Ovary (tissue), 9 donors: ENCODE measurements around the gene OSBPL8. TPM values are rescaled to one million over a fixed set of nuclear protein-coding genes. Genes with fewer than 3 reads are reported as not detected.

Experiments
- DNase-seq, 5 donors: peaks; one replicate each; pipeline ENCODE4 v3.0.0-alpha.2; 2019 to 2020
- H3K27ac ChIP-seq, 2 donors: fragments of 200-600 bp; one replicate each; pipeline versions ENCODE4 v1.5.1 to v1.8.0; 2019 to 2022
- H3K27me3 ChIP-seq: fragments of 200-600 bp; one replicate; pipeline ENCODE4 v1.8.0; 2022
- H3K36me3 ChIP-seq: fragments of 200-600 bp; sonication (generic); one replicate; pipeline ENCODE4 v1.5.1; 2019
- H3K4me1 ChIP-seq: one replicate; pipeline ENCODE4 v1.8.1; 2013; ENCODE audit warnings: mild to moderate bottlenecking, moderate library complexity; ENCODE audit not compliant: insufficient read depth
- H3K4me3 ChIP-seq: fragments of 200-600 bp; sonication (generic); one replicate; pipeline ENCODE4 v1.5.1; 2017
- H3K9me3 ChIP-seq, 2 donors: fragments of 200-600 bp in 1 of 2; sonication (generic) in 1 of 2; one replicate each; pipeline versions ENCODE4 v1.5.1 to v1.8.1; 2013 to 2019; ENCODE audit warnings: mild to moderate bottlenecking in 1 of 2, moderate library complexity in 1 of 2
- CTCF ChIP-seq, 3 donors: fragments of 450-650 bp in 2 of 3; fragments of 200-600 bp in 1 of 3; IDR thresholded peaks; one replicate each; pipeline versions ENCODE4 v1.5.1 to v1.8.0; 2016 to 2022; ENCODE audit warnings: antibody characterized with exemption in 3 of 3, mild to moderate bottlenecking in 1 of 3
- EP300 ChIP-seq: sonication (generic); formaldehyde crosslinking; IDR thresholded peaks from one replicate; pipeline ENCODE4 v1.6.1; 2017; ENCODE audit warnings: antibody characterized with exemption
- POLR2A ChIP-seq: fragments of 450-650 bp; IDR thresholded peaks from one replicate; pipeline ENCODE4 v1.6.1; 2017; ENCODE audit warnings: antibody characterized with exemption, mild to moderate bottlenecking, moderate library complexity
- WGBS, 3 donors: extraction: QIAGEN DNeasy Blood & Tissue Kit in 1 of 3; methylation state at CpG; one replicate each; pipeline versions ENCODE4 v1.1.5 to v1.1.7; 2013 to 2017; 5-methylcytosine and 5-hydroxymethylcytosine counted together
- intact Hi-C, 4 donors: fragments of 100-400 bp; cut with DNase I; formaldehyde crosslinking; loops; one replicate each; pipeline versions ENCODE4 v1.11.0 to v1.15.1; 2022 to 2023
- polyA plus RNA-seq, 2 donors: library from polyadenylated mRNA; stranded (reverse); fragments of 200-250 nt in 1 of 2; fragments of 350-450 nt in 1 of 2; fragmentation: Illumina TruSeq in 1 of 2; extraction: RNeasy Lipid Tissue Mini Kit (QIAGEN cat#74804) in 1 of 2; gene quantifications; one replicate each; pipeline ENCODE4 v1.2.3, GENCODE V29; 2013 to 2014
- total RNA-seq, 7 donors: library from RNA; depleted of rRNA in 2 of 7; stranded (reverse); fragments of >200 nt in 2 of 7; fragmentation: NEBNext Ultra II Directional in 3 of 7; extraction: Animal tissue kit (Norgen Biotek cat#: 25700) in 3 of 7; gene quantifications; one replicate each; pipeline versions ENCODE4 v1.1.0 to v1.2.4, GENCODE V29; 2016 to 2023
- donor health status: DM: no; HTN: no; CAD: no; lungs with moderate emphysema.
- donor health status: DM: no; HTN: no; CAD: no.
- donor health status: Bipolar disorder and iron deficiency.
- donor health status: DM: yes; HTN: yes; CAD: no.
- donor health status: DM: no; HTN: no; CAD: no.
- donor health status: DM: yes; HTN: yes; CAD: no.

The OSBPL8 gene
- total and polyA plus RNA-seq, 9 donors: 12.5 to 63.0 (median 56.9) TPM

- TF ChIP-seq POLR2A (no peak), EP300 (no peak), CTCF (IDR thresholded peaks at IDR 0.05) (no peak)
- WGBS, 3 donors: 80 to 93% (median 93%) methylated on average over 6 of the region's 6 CpGs
- Histone ChIP-seq H3K9me3 (no peaks in the 10 kb centered on the region), H3K4me1 (no peaks in the 10 kb centered on the region), H3K36me3 (no peaks in the 10 kb centered on the region), H3K27ac (no peak overlapping the region), H3K4me3 (no peak overlapping the region), H3K27me3 (no peaks in the 10 kb centered on the region)
- intact Hi-C loops: no loop called here
- no peak for DNase-seq
These were observed 51.2 kb downstream of the OSBPL8 start for GRCh38 chr12:76508128-76508980.

- intact Hi-C loops: no loop called here
- 21 to 63% (median 33%) methylated on average over 3 of the region's 3 CpGs for WGBS, 3 donors
- no peak for DNase-seq
These were observed 53.4 kb downstream of the OSBPL8 start for GRCh38 chr12:76506149-76506548.

GRCh38 chr12:76505050-76505449 lies 54.5 kb downstream of the OSBPL8 start:
- Histone ChIP-seq H3K27me3 (no peaks in the 10 kb centered on the region), H3K4me3 (no peak overlapping the region), H3K9me3 (no peaks in the 10 kb centered on the region), H3K4me1 (no peaks in the 10 kb centered on the region), H3K36me3 (no peaks in the 10 kb centered on the region), H3K27ac (no peak overlapping the region)
- intact Hi-C loops: no loop called here
- TF ChIP-seq EP300: no peak
- no peak for TF ChIP-seq CTCF (IDR thresholded peaks at IDR 0.05)
- TF ChIP-seq POLR2A: no peak
- WGBS, 3 donors: 97 to 99% (median 97%) methylated on average over 2 of the region's 2 CpGs
- no peak for DNase-seq

More at GRCh38 chr12:76506149-76506548, 53.4 kb downstream of the OSBPL8 start:
- H3K27me3 ChIP-seq: no peaks in the 10 kb centered on the region
- H3K36me3 ChIP-seq: no peaks in the 10 kb centered on the region
- no peak overlapping the region for H3K27ac ChIP-seq
- TF ChIP-seq POLR2A: no peak
- TF ChIP-seq EP300: no peak
- TF ChIP-seq CTCF (IDR thresholded peaks at IDR 0.05): no peak
- no peaks in the 10 kb centered on the region for H3K4me1 ChIP-seq
- H3K9me3 ChIP-seq: no peaks in the 10 kb centered on the region
- H3K4me3 ChIP-seq: no peak overlapping the region

GRCh38 chr12:76504606-76505005 lies 55.0 kb downstream of the OSBPL8 start:
- TF ChIP-seq CTCF (IDR thresholded peaks at IDR 0.05) (no peak), EP300 (no peak), POLR2A (no peak)
- 96 to 97% (median 97%) methylated on average over 2 of the region's 2 CpGs for WGBS, 3 donors

More at GRCh38 chr12:76504606-76505005, 55.0 kb downstream of the OSBPL8 start:
- no peak for DNase-seq
- Histone ChIP-seq H3K36me3 (no peaks in the 10 kb centered on the region), H3K4me3 (no peak overlapping the region), H3K4me1 (no peaks in the 10 kb centered on the region), H3K27ac (no peak overlapping the region), H3K9me3 (no peaks in the 10 kb centered on the region), H3K27me3 (no peaks in the 10 kb centered on the region)
- intact Hi-C loops: no loop called here
